Stimulated activated CD8-positive, alpha-beta memory T cell treated with anti-CD3 and anti-CD28 coated beads, Interleukin-7, amount 100 ng/mL, for 1 hour (primary cell): ENCODE data around the gene TCERG1L.

ENCODE experiments used
- DNase-seq, 2 donors: peaks; one replicate each; pipeline ENCODE4 v3.0.0-alpha.2; 2020; ENCODE audit warnings: low read depth in 2 of 2

Gene TCERG1L

GRCh38 chr10:131207176-131207575 lies 104.3 kb downstream of the TCERG1L start:
- no peak for DNase-seq

- DNase-seq = no peak
Observed at GRCh38 chr10:131206111-131206995, 105.2 kb downstream of the TCERG1L start.

DNA sequence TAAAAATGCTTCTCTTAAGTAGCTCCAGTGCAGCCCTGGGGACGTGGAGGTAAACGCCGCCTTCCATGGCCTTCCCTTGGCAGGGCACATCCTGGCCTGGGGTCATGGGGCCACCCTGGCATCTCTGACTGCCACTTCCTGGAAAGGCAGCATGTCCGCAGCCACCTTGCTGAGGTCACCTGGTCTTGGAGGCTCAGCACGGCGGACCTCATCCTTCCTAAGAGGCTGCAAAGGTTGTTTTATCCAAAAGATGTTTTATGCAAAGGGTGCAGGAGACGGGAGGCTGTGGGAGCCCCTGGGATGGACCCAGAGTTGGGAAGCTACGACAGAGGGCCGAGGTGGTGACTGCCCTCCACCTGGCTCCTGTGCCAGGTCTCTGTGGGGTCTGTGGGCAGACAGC lies 106.0 kb downstream of the TCERG1L start:
- no peak for DNase-seq

- no peak for DNase-seq
Observed at GRCh38 chr10:131204406-131205152, 106.9 kb downstream of the TCERG1L start.

GRCh38 chr10:131203456-131204357 lies 107.8 kb downstream of the TCERG1L start:
- DNase-seq = no peak

DNA sequence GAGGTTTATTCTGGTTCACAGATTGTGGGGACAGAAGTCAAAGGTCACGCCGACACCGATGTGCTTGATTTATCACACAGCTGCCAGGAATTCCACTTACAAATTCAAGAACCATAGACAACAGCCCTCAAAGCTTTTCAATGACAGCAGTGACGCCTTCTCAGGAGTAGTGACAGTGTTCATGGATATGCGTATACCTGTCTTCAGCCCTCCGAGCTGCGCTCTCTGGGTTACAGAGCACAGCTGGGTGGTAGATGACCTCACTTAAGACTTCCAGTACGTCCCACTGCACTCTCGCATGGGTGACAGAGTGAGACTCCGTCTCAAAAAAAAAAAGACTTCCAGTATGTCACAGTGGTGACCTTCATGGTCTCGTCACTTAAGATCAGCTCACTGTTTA lies 108.5 kb downstream of the TCERG1L start:
- DNase-seq = no peak

GRCh38 chr10:131201741-131202515 lies 109.6 kb downstream of the TCERG1L start:
- DNase-seq = no peak

- DNase-seq = no peak
Observed at GRCh38 chr10:131200856-131201470, 110.6 kb downstream of the TCERG1L start.

GRCh38 chr10:131199646-131200045 lies 111.9 kb downstream of the TCERG1L start:
- DNase-seq = no peak

DNA sequence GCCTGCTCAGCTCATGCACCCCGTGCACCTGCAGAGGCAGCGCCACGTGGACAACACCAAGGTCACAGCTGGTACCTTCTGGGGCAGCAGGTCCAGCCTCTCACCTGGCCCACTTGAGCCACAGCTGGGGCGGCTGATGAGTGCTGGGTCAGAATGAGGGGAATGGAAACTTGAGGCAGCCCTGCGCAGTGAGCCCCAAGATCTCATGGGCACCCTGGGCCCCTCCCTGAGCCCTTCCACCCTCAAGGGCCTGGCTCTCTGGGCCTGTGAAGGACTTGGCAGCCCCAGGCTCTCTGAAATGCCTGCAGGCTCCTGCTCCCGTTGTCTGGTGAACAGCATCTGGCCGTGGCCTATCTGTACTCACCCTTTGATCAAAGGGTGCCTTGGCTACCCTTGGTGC lies 112.7 kb downstream of the TCERG1L start:
- DNase-seq = no peak

- DNase-seq = no peak
Observed at GRCh38 chr10:131198401-131198800, 113.1 kb downstream of the TCERG1L start.

GRCh38 chr10:131196176-131196885 lies 115.2 kb downstream of the TCERG1L start:
- DNase-seq = no peak

DNA sequence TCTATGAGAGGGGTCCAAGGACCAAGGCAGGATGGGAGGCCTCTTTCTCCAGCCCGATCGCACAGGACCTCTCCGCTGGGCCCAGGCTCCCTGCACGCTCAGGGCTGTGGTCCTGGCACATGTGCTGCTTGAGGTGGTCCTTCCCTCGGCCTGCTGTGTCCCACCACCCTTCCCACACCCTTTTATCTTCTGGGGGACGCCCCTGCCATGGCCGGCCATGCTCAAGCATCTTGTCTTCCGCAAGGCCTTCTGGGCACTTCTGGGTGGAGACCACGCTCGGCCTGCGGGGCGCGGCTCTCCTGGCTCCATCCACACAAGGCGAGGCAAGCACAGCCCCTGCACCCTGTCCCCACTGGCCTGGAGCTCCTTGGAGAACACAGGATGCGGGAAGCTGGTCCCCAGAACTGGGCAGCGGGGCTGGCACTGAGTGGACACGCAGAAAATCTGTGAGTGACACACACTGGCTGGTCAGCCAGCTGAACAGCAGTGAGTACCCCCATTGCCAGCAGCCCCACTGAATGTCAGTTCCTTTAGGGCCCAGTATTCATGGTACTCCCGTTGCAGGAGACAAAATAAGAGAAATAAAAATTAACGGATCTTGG lies 115.9 kb downstream of the TCERG1L start:
- DNase-seq = no peak

DNA sequence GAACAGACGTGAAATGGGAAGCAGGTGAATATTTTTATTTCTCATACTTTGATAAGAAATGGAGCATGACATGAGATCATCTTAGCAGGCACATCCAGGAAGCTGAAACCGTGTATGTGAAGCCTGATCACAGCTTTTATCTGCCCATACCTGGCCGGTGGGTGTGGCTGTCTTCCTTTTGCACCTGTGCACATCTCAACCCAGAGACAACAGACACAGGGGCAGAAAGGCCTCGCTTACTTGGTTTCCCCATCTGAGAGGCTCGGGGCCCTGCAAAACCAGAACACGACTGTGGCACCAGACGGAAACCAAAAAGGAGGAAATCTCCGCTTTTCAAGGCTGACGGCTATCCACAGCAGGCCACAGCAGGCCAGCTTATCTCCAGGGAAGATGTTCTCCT lies 116.4 kb downstream of the TCERG1L start:
- DNase-seq = no peak

GRCh38 chr10:131193923-131194322 lies 117.6 kb downstream of the TCERG1L start:
- DNase-seq = no peak

- no peak for DNase-seq
Observed at GRCh38 chr10:131188494-131188893, 123.0 kb downstream of the TCERG1L start.

DNA sequence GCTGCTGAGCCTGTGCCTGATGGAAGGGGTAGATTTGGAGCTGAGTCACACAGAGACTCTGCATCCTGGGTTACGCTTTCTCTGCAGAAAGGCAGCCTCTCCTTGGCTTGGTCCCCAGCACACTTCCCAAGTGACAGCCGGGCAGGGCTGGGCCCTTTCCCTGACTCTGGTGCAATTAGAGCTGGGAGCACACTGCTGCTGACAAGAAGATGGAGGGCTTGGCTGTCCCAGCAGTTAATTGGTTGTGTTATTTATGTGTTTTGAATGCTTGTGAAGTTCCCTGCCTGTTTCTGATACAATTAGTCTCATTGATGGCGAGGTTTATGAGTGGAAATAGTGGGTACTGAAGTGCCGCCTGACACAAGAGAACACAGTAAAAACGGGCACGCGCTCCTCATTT lies 123.6 kb downstream of the TCERG1L start:
- no peak for DNase-seq

DNA sequence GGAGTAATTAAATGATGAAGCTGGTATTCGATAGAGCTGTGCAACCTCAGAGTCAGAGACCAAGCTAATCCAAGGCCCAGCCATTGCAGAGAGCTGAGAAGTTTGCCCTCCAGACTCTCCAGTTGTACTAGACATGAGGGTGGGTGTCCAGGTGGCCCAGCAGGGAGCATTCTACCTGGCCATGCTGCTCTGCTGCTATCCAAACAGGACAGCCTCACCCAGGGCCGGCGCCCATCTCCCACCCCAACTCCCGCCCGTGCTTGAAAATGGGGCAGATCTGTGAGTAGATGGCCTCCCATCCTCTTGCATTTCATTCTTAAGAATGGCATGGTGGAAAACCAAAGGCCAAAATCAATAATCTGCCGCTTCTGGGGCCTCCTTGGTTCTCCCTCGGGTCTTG lies 124.2 kb downstream of the TCERG1L start:
- DNase-seq = no peak

GRCh38 chr10:131186547-131187253 lies 124.8 kb downstream of the TCERG1L start:
- DNase-seq = no peak
